Measurements from ENCODE around the gene E2F8. TPM values are rescaled to one million over a fixed set of nuclear protein-coding genes. Genes with fewer than 3 reads are reported as not detected.
A peak's percentile ranks its signal among the peaks of the same experiment; 100 is the strongest.

The E2F8 gene
- total and polyA plus RNA-seq, 9 of the 15 experiments (the other 6 are each of a cell fraction or from before 2014, with no cell fraction given): 6.9 to 23.6 (median 12.1) TPM

DNA sequence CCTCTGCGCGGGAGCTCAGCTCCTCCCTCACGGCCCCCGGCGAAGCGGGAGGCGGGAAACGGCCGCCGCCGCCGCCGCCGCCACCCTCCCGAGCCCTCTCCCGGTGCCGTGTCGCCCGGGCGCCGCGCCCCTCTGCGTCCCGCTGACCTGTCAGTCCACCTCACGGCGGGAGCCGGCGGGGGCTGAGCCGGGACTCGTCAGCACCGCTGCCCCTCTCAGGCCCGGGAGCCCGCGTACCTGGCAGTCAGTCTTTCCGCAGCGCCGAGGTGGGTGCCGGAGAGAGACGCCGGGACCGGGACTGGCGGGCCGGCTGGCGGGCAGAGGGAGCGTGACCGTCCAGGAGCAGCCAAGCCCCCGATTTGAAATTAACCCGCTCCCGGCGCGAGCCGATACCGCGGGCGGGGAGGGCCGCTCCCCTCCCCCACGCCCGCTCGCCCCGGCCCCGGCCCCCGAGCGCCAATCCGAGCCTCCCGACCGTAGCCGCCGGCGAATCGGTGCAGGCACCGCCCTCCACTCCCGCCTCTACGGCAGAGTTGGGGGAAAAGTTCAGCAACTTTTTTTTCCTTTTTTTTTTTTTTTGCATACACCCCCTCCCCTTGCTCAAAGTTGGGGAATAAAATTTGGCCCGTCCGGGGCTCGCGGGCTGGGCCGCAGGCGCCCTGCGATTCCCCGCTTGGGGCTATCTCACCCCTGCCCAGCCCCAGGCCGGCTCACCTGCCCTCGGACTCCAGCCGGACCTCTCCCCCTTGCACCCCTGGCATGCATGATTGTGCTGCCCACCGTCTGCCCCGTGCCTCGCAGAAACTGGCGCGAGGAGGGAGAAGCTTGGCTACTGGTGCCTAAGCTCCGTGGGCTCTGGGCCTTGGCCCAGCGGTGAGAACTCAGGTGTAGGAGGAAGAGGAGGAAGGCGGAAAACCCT is 774 bp upstream of the E2F8 start (continued):
- TF ChIP-seq, protein P1, sequence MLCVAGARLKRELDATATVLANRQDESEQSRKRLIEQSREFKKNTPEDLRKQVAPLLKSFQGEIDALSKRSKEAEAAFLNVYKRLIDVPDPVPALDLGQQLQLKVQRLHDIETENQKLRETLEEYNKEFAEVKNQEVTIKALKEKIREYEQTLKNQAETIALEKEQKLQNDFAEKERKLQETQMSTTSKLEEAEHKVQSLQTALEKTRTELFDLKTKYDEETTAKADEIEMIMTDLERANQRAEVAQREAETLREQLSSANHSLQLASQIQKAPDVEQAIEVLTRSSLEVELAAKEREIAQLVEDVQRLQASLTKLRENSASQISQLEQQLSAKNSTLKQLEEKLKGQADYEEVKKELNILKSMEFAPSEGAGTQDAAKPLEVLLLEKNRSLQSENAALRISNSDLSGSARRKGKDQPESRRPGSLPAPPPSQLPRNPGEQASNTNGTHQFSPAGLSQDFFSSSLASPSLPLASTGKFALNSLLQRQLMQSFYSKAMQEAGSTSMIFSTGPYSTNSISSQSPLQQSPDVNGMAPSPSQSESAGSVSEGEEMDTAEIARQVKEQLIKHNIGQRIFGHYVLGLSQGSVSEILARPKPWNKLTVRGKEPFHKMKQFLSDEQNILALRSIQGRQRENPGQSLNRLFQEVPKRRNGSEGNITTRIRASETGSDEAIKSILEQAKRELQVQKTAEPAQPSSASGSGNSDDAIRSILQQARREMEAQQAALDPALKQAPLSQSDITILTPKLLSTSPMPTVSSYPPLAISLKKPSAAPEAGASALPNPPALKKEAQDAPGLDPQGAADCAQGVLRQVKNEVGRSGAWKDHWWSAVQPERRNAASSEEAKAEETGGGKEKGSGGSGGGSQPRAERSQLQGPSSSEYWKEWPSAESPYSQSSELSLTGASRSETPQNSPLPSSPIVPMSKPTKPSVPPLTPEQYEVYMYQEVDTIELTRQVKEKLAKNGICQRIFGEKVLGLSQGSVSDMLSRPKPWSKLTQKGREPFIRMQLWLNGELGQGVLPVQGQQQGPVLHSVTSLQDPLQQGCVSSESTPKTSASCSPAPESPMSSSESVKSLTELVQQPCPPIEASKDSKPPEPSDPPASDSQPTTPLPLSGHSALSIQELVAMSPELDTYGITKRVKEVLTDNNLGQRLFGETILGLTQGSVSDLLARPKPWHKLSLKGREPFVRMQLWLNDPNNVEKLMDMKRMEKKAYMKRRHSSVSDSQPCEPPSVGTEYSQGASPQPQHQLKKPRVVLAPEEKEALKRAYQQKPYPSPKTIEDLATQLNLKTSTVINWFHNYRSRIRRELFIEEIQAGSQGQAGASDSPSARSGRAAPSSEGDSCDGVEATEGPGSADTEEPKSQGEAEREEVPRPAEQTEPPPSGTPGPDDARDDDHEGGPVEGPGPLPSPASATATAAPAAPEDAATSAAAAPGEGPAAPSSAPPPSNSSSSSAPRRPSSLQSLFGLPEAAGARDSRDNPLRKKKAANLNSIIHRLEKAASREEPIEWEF (CRISPR knock-in tag; IDR thresholded peaks at IDR 0.05): no peak
- peak; percentile 21 for TF ChIP-seq U2AF1 (optimal IDR thresholded peaks at IDR 0.05; ENCODE audit: low read depth, low read length)
- TF ChIP-seq BRCA1 (IDR thresholded peaks at IDR 0.05): no peak
- no peak for TF ChIP-seq BRCA1 (CRISPR knock-in tag; IDR thresholded peaks at IDR 0.05)
- no peak for TF ChIP-seq CEBPB (tag; IDR thresholded peaks at IDR 0.05)
- TF ChIP-seq, protein P2, sequence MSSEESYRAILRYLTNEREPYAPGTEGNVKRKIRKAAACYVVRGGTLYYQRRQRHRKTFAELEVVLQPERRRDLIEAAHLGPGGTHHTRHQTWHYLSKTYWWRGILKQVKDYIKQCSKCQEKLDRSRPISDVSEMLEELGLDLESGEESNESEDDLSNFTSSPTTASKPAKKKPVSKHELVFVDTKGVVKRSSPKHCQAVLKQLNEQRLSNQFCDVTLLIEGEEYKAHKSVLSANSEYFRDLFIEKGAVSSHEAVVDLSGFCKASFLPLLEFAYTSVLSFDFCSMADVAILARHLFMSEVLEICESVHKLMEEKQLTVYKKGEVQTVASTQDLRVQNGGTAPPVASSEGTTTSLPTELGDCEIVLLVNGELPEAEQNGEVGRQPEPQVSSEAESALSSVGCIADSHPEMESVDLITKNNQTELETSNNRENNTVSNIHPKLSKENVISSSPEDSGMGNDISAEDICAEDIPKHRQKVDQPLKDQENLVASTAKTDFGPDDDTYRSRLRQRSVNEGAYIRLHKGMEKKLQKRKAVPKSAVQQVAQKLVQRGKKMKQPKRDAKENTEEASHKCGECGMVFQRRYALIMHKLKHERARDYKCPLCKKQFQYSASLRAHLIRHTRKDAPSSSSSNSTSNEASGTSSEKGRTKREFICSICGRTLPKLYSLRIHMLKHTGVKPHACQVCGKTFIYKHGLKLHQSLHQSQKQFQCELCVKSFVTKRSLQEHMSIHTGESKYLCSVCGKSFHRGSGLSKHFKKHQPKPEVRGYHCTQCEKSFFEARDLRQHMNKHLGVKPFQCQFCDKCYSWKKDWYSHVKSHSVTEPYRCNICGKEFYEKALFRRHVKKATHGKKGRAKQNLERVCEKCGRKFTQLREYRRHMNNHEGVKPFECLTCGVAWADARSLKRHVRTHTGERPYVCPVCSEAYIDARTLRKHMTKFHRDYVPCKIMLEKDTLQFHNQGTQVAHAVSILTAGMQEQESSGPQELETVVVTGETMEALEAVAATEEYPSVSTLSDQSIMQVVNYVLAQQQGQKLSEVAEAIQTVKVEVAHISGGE (CRISPR knock-in tag; IDR thresholded peaks at IDR 0.05): no peak
- no peak for TF ChIP-seq ZFPM2 (CRISPR knock-in tag; IDR thresholded peaks at IDR 0.05)
- TF ChIP-seq ARID2 (IDR thresholded peaks at IDR 0.05): no peak
- TF ChIP-seq RERE (CRISPR knock-in tag; IDR thresholded peaks at IDR 0.05; ENCODE audit: borderline replicate concordance): no peak
- TF ChIP-seq ZEB2 (IDR thresholded peaks at IDR 0.05): no peak

All from K562 (cell line).